Rectal smooth muscle tissue (tissue), 1 donor: ENCODE data around the gene FLT4.

Experiments
- H3K27ac ChIP-seq: one replicate; pipeline ENCODE4 v1.7.0; 2013; ENCODE audit warnings: low read depth, low read length, inconsistent platforms
- H3K27me3 ChIP-seq: one replicate; pipeline ENCODE4 v1.7.0; 2013; ENCODE audit warnings: low read length; ENCODE audit not compliant: control insufficient read depth, insufficient read depth
- H3K36me3 ChIP-seq: one replicate; pipeline ENCODE4 v1.7.0; 2013; ENCODE audit warnings: low read length; ENCODE audit not compliant: control insufficient read depth, insufficient read depth
- H3K4me1 ChIP-seq: one replicate; pipeline ENCODE4 v1.7.0; 2013; ENCODE audit warnings: low read length; ENCODE audit not compliant: control insufficient read depth, insufficient read depth
- H3K4me3 ChIP-seq: one replicate; pipeline ENCODE4 v1.7.0; 2013; ENCODE audit warnings: low read length
- H3K9ac ChIP-seq: one replicate; pipeline ENCODE4 v1.7.0; 2013; ENCODE audit warnings: low read length

FLT4 gene

DNA sequence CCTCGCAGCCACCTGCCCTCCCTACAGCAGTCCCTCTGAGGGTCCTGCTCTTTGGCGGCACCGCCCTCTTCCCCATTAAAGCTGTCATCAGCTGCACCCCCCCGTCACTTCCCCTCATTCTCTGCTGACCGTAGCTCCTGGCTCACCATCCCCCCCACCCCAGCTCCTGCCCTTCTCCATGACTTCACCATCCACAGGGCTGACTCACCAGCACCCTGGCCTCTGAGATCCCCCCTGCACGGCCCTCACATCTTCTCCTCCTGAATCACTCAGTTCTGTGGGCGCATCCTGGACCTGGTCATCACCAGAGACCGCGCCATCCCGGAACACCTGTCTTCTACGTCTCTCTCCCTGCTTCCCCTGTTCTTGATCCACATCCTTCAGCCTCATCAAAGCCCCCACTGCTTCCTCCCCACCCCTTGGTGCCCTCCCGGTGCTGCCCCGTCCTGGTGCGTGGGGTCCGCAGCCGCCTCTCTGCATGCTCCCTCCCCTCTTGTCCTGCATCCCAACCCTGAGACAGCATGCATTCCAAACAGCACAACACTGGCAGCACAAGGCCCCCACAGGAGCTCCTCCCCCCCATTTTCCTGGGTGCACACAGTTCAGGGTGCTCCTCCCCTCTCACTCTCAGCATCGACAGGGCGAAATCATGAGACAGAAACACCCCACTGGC lies 12.9 kb downstream of the FLT4 start:
- H3K36me3 ChIP-seq: no peaks in the 10 kb centered on the region
- no peak overlapping the region for H3K9ac ChIP-seq
- H3K27me3 ChIP-seq: no peaks in the 10 kb centered on the region
- H3K4me3 ChIP-seq: no peak overlapping the region
- no peaks in the 10 kb centered on the region for H3K4me1 ChIP-seq
- H3K27ac ChIP-seq: no peak overlapping the region

- no peaks in the 10 kb centered on the region for H3K27me3 ChIP-seq
- no peaks in the 10 kb centered on the region for H3K4me1 ChIP-seq
- H3K9ac ChIP-seq: no peak overlapping the region
- no peak overlapping the region for H3K27ac ChIP-seq
- no peak overlapping the region for H3K4me3 ChIP-seq
- no peaks in the 10 kb centered on the region for H3K36me3 ChIP-seq
Measured at GRCh38 chr5:180636016-180636402, 13.4 kb downstream of the FLT4 start.

DNA sequence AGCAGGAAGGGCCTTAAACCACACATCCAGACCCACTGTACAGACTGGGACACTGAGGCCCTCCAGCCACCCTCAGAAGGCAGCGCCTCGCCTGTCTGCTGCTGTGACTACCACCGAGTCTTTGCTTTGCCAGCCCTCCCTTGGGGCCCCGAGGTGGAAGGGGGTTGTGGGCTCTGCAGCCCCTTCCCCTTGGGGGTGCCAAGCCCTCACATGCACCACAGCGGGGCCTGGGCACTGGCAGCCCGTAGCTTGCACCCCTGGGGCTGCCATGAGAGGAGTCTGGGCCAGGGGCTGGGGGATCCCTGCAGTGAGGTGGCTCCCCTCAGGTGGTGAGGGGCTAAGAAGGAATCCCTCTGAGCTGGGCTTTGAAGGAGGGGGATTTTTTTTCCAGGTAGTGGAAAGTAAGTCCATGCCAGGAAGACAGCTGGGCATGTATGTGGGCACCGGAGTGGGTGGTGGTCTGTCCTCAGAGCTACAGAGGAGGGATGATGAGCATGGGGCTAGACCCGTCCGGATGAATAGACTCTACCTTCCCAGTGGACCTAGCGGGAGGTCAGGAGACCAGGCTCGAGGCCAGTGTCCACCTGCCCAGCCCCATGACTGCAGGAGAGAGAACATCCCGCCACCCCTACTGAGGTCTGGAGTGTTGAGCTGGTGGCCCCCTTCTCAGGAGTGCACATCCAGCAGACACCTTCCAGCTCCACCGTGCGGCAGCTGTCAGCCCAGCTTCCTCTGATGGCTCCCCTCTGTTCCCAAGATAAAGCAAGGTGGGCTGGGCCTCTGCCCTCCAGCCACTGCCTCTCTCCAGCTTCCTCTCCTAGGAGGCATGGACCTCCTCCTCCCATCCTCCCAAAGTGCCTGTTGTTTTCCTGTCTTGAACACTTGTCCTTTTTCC lies 15.9 kb downstream of the FLT4 start:
- Histone ChIP-seq H3K36me3 (no peaks in the 10 kb centered on the region), H3K4me1 (no peaks in the 10 kb centered on the region), H3K9ac (no peak overlapping the region), H3K27ac (no peak overlapping the region), H3K27me3 (no peaks in the 10 kb centered on the region), H3K4me3 (no peak overlapping the region)

- no peaks in the 10 kb centered on the region for H3K36me3 ChIP-seq
- no peaks in the 10 kb centered on the region for H3K4me1 ChIP-seq
- no peak overlapping the region for H3K27ac ChIP-seq
- no peak overlapping the region for H3K9ac ChIP-seq
- no peaks in the 10 kb centered on the region for H3K27me3 ChIP-seq
- no peak overlapping the region for H3K4me3 ChIP-seq
Measured at GRCh38 chr5:180632768-180633167, 16.6 kb downstream of the FLT4 start.

DNA sequence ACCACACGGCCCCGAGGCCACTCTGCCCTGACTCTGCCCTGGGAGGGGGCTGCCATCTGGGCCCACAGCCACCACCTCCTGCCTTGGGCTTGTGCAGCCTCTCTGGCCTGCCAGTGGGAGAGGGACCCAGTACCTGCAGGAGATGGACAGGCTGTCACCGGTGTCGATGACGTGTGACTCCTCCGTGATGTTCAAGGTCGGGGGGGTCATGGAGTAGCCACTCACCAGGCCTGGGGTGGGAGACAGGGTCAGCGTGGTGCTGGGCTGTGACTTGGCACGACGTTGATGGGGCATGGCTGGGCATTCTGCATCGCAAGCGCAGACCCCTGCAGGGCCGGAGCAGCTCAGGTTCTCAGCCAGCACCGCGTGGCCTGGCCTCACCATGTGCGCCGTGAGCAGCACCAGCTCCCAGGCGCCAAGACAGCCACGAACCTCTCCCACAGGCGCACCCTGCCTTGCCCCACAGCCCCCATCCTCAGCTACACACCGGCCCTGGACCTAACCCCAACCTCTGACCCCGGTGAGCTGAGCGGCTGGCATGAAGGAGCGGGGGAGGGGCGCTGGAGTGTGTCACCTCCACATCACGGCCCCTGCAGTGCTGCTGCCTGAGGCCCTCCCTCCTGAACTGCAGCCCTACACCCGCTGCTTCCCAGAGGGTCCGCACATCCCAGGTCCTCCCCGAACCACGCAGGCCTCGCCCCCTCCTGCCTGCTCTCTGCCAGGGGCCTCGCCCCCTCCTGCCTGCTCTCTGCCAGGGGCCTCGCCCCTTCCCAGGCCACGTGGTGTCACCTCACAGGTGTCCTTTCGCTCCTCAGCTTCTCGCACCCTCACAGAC lies 17.6 kb downstream of the FLT4 start:
- no peaks in the 10 kb centered on the region for H3K4me1 ChIP-seq
- no peak overlapping the region for H3K4me3 ChIP-seq
- H3K9ac ChIP-seq: no peak overlapping the region
- H3K36me3 ChIP-seq: no peaks in the 10 kb centered on the region
- no peak overlapping the region for H3K27ac ChIP-seq
- H3K27me3 ChIP-seq: no peaks in the 10 kb centered on the region

DNA sequence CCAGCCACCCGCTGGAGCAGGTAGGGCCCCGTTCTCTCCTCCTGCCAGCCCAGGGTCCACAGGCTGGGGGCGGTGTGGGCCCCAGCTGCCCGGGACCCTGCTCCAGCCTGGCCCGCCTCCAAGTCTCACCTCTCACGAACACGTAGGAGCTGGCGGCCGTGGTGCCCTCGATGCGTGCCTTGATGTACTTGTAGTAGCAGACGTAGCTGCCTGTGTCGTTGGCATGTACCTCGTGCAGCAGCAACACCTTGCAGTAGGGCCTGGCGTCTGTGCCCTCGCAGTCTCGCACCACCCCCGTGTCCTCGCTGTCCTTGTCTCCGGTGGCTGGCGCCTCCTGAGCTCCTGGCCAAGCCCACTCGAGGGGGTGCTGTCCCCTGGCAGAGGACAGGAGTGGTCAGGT lies 19.0 kb downstream of the FLT4 start:
- no peaks in the 10 kb centered on the region for H3K36me3 ChIP-seq
- H3K9ac ChIP-seq: no peak overlapping the region
- no peaks in the 10 kb centered on the region for H3K4me1 ChIP-seq
- no peaks in the 10 kb centered on the region for H3K27me3 ChIP-seq
- no peak overlapping the region for H3K4me3 ChIP-seq
- H3K27ac ChIP-seq: no peak overlapping the region

- no peaks in the 10 kb centered on the region for H3K4me1 ChIP-seq
- no peak overlapping the region for H3K9ac ChIP-seq
- H3K4me3 ChIP-seq: no peak overlapping the region
- no peak overlapping the region for H3K27ac ChIP-seq
- H3K36me3 ChIP-seq: no peaks in the 10 kb centered on the region
- H3K27me3 ChIP-seq: no peaks in the 10 kb centered on the region
Measured at GRCh38 chr5:180629831-180630382, 19.5 kb downstream of the FLT4 start.

- Histone ChIP-seq H3K4me1 (no peaks in the 10 kb centered on the region), H3K9ac (no peak overlapping the region), H3K36me3 (no peaks in the 10 kb centered on the region), H3K27ac (no peak overlapping the region), H3K27me3 (no peaks in the 10 kb centered on the region), H3K4me3 (no peak overlapping the region)
Measured at GRCh38 chr5:180628827-180629750, 20.3 kb downstream of the FLT4 start.

DNA sequence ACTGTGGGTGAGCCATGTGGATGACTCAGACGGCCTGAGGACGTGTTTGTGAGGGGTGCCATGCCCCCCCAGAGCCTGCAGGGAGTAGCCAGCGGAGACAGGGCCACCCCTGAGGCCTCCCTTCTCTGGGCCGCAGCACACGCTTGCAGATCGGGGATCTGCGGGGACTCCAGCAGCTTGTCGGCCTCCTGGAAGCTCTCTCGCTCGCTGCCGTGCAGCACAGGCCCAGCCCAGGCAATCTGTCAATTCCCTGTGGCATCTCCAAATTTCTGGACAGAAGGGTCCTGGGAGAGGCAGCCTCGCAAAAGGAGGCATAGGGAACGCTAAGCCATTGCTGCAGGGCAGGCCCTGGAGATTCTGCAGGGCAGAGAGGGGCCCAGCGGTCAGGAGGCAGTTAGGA lies 21.2 kb downstream of the FLT4 start:
- Histone ChIP-seq H3K4me1 (no peaks in the 10 kb centered on the region), H3K27ac (no peak overlapping the region), H3K36me3 (no peaks in the 10 kb centered on the region), H3K27me3 (no peaks in the 10 kb centered on the region), H3K9ac (no peak overlapping the region), H3K4me3 (no peak overlapping the region)

DNA sequence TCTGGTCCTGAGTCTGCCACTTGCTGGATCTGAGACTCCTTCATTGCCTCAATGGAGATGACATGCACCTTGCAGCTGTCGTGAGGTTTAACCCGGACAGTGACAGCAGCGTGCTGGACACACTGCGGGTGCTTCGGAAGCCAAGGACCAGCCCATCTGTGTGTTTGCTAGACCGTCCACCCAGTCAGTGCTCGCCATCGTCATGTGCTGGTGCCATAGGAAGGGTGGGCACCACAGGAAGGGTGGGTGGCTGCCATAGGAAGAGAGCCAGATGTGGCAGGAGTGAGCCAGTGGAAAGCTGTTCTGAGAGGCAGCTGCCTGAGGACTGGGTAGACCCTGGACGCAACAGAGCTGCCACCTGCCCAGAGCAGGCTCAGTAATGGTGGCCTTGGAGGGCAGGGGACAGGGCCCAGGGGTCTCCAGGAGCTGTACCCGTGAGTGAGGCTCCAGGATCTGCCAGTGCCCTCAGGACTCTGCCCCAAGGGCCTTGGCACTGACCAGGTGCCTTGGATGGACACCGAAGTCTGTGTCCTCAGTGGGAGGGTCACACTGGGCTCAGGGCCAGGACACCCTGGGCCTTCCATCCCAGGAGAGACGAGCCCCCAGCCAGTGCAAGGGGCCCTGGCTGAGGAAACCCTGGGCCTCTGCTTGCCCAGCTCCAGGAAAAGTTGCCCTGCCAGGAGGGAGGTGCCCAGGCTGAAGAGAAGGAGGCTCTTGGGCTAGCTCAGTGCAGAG lies 21.8 kb downstream of the FLT4 start:
- H3K4me1 ChIP-seq: no peaks in the 10 kb centered on the region
- H3K9ac ChIP-seq: no peak overlapping the region
- H3K36me3 ChIP-seq: no peaks in the 10 kb centered on the region
- no peaks in the 10 kb centered on the region for H3K27me3 ChIP-seq
- H3K27ac ChIP-seq: no peak overlapping the region
- no peak overlapping the region for H3K4me3 ChIP-seq
